Prostate gland (tissue), 2 donors: ENCODE results near the gene MB21D2. TPM values are rescaled to one million over a fixed set of nuclear protein-coding genes. Genes with fewer than 3 reads are reported as not detected.

ENCODE experiments used
- DNase-seq: peaks from one replicate; pipeline ENCODE4 v3.0.0-alpha.2; 2019; ENCODE audit warnings: low spot score
- H3K27ac ChIP-seq, 2 donors: fragments of 200-600 bp; sonication (generic); 2 replicates each; pipeline ENCODE4 v1.5.1; 2017 to 2019
- H3K27me3 ChIP-seq: fragments of 200-600 bp; sonication (generic); replicated peaks from 2 replicates; pipeline ENCODE4 v1.5.1; 2019; ENCODE audit not compliant: insufficient read depth
- H3K36me3 ChIP-seq, 2 donors: fragments of 200-600 bp; sonication (generic); 1 replicate in 1 of 2; 2 replicates in 1 of 2; pipeline versions ENCODE4 v1.5.1 to v1.8.1; 2017 to 2019
- H3K4me1 ChIP-seq: fragments of 200-600 bp; sonication (generic); replicated peaks from 2 replicates; pipeline ENCODE4 v1.5.1; 2019
- H3K4me3 ChIP-seq, 2 donors: fragments of 200-600 bp; sonication (generic); 2 replicates each; pipeline ENCODE4 v1.5.1; 2017 to 2019
- H3K9me3 ChIP-seq: fragments of 200-600 bp; sonication (generic); 2 replicates; pipeline ENCODE4 v1.5.1; 2017
- CTCF ChIP-seq, 4 experiments: fragments of 200-600 bp in 2 of 4; fragments of 450-650 bp in 2 of 4; sonication (generic) in 2 of 4; IDR thresholded peaks; 1 replicate in 3 of 4; 2 replicates in 1 of 4; pipeline ENCODE4 v1.5.1; 2016 to 2019; ENCODE audit warnings: antibody characterized with exemption in 4 of 4, mild to moderate bottlenecking in 2 of 4, moderate library complexity in 2 of 4
- POLR2A ChIP-seq: fragments of 450-650 bp; IDR thresholded peaks from one replicate; pipeline ENCODE4 v1.6.1; 2016; ENCODE audit warnings: antibody characterized with exemption, mild to moderate bottlenecking
- POLR2AphosphoS5 ChIP-seq: sonication (generic); formaldehyde crosslinking; IDR thresholded peaks from one replicate; pipeline ENCODE4 v1.6.1; 2017; ENCODE audit warnings: antibody characterized with exemption
- WGBS: methylation state at CpG from one replicate; pipeline ENCODE4 v1.1.5; 2018; 5-methylcytosine and 5-hydroxymethylcytosine counted together
- intact Hi-C: fragments of 100-400 bp; cut with DNase I; formaldehyde crosslinking; loops from one replicate; pipeline ENCODE4 v1.14.2; 2022
- total RNA-seq, 2 donors: library from RNA; depleted of rRNA; stranded (reverse); fragments of >200 nt; gene quantifications; one replicate each; pipeline ENCODE4 v1.1.0, GENCODE V29; 2016

Gene MB21D2
- total RNA-seq, 2 donors from 2014 or later: 1.8 to 20.4 TPM

GRCh38 chr3:192940129-192940528 lies 22.5 kb upstream of the MB21D2 start:
- H3K27ac ChIP-seq: no peak overlapping the region
- DNase-seq: no peak
- intact Hi-C loops: no loop called here
- H3K4me1 ChIP-seq: no peaks in the 10 kb centered on the region
- no peaks in the 10 kb centered on the region for H3K36me3 ChIP-seq
- 64% methylated on average over 4 of the region's 4 CpGs for WGBS
- TF ChIP-seq POLR2A (no peak), POLR2AphosphoS5 (no peak), CTCF (IDR thresholded peaks at IDR 0.05) (no peak)
- no peaks in the 10 kb centered on the region for H3K27me3 ChIP-seq
- H3K9me3 ChIP-seq: no peaks in the 10 kb centered on the region
- H3K4me3 ChIP-seq: no peak overlapping the region

- Histone ChIP-seq H3K27ac (no peak overlapping the region), H3K4me1 (no peaks in the 10 kb centered on the region), H3K27me3 (no peaks in the 10 kb centered on the region), H3K9me3 (no peaks in the 10 kb centered on the region), H3K4me3 (no peak overlapping the region), H3K36me3 (no peaks in the 10 kb centered on the region)
- intact Hi-C loops: loop anchor here (10.0 kb wide), 1 partner anchor 89 kb away; no protein-coding TSS in a partner anchor
- WGBS: 95% methylated on average over 1 of the region's 1 CpG
- TF ChIP-seq POLR2A: no peak
- no peak for TF ChIP-seq POLR2AphosphoS5
- no peak for TF ChIP-seq CTCF (IDR thresholded peaks at IDR 0.05)
- DNase-seq: no peak
Measured at GRCh38 chr3:192935441-192935840, 17.8 kb upstream of the MB21D2 start.

GRCh38 chr3:192933779-192934460 lies 16.3 kb upstream of the MB21D2 start:
- Histone ChIP-seq H3K27ac (no peak overlapping the region), H3K27me3 (no peaks in the 10 kb centered on the region), H3K9me3 (no peaks in the 10 kb centered on the region), H3K4me3 (no peak overlapping the region), H3K4me1 (no peaks in the 10 kb centered on the region), H3K36me3 (no peaks in the 10 kb centered on the region)
- 93% methylated on average over 4 of the region's 4 CpGs for WGBS
- intact Hi-C loops: loop anchor here (10.0 kb wide), 1 partner anchor 91 kb away; no protein-coding TSS in a partner anchor
- DNase-seq: no peak
- TF ChIP-seq POLR2AphosphoS5: no peak
- no peak for TF ChIP-seq POLR2A
- no peak for TF ChIP-seq CTCF (IDR thresholded peaks at IDR 0.05)

- Histone ChIP-seq H3K27me3 (no peaks in the 10 kb centered on the region), H3K27ac (no peak overlapping the region), H3K4me3 (no peak overlapping the region), H3K4me1 (no peaks in the 10 kb centered on the region), H3K9me3 (no peaks in the 10 kb centered on the region), H3K36me3 (no peaks in the 10 kb centered on the region)
- 97% methylated on average over 9 of the region's 9 CpGs for WGBS
- TF ChIP-seq POLR2AphosphoS5 (no peak), CTCF (IDR thresholded peaks at IDR 0.05) (no peak), POLR2A (no peak)
- DNase-seq: no peak
- intact Hi-C loops: loop anchor here (10.0 kb wide), 1 partner anchor 92 kb away; no protein-coding TSS in a partner anchor
Measured at GRCh38 chr3:192933259-192933658, 15.6 kb upstream of the MB21D2 start.

- no peaks in the 10 kb centered on the region for H3K36me3 ChIP-seq
- H3K4me3 ChIP-seq: no peak overlapping the region
- no peaks in the 10 kb centered on the region for H3K9me3 ChIP-seq
- H3K27me3 ChIP-seq: no peaks in the 10 kb centered on the region
- no peak overlapping the region for H3K27ac ChIP-seq
- H3K4me1 ChIP-seq: no peaks in the 10 kb centered on the region
- TF ChIP-seq CTCF (IDR thresholded peaks at IDR 0.05) (no peak), POLR2AphosphoS5 (no peak), POLR2A (no peak)
- WGBS: 95% methylated on average over 3 of the region's 3 CpGs
- DNase-seq: no peak
- intact Hi-C loops: loop anchor here (10.0 kb wide), 1 partner anchor 93 kb away; no protein-coding TSS in a partner anchor
Measured at GRCh38 chr3:192931825-192932224, 14.2 kb upstream of the MB21D2 start.
